Thyroid gland (tissue), 4 donors: Measurements from ENCODE around the gene KLHDC10. TPM values are rescaled to one million over a fixed set of nuclear protein-coding genes. Genes with fewer than 3 reads are reported as not detected.

ENCODE experiments used
- DNase-seq, 2 donors: peaks; one replicate each; pipeline ENCODE4 v3.0.0-alpha.2; 2019
- H3K27ac ChIP-seq, 3 donors: fragments of 200-600 bp; sonication (generic); 1 replicate in 2 of 3; 2 replicates in 1 of 3; pipeline ENCODE4 v1.5.1; 2016 to 2019; ENCODE audit warnings: mild to moderate bottlenecking in 1 of 3, moderate library complexity in 1 of 3
- H3K27me3 ChIP-seq: fragments of 200-600 bp; sonication (generic); one replicate; pipeline ENCODE4 v1.5.1; 2019
- H3K36me3 ChIP-seq, 2 donors: fragments of 200-600 bp; sonication (generic); one replicate each; pipeline ENCODE4 v1.5.1; 2016 to 2019
- H3K4me1 ChIP-seq, 2 donors: fragments of 200-600 bp; sonication (generic); one replicate each; pipeline ENCODE4 v1.5.1; 2017 to 2019
- H3K4me3 ChIP-seq, 3 donors: fragments of 200-600 bp; sonication (generic); replicated peaks in 1 of 3; 1 replicate in 2 of 3; 2 replicates in 1 of 3; pipeline ENCODE4 v1.5.1; 2016; ENCODE audit warnings: mild to moderate bottlenecking in 1 of 3
- H3K9me3 ChIP-seq: fragments of 200-600 bp; sonication (generic); one replicate; pipeline ENCODE4 v1.5.1; 2017
- POLR2A ChIP-seq, 2 donors: fragments of 450-650 bp; IDR thresholded peaks; one replicate each; pipeline ENCODE4 v1.6.1; 2017; ENCODE audit warnings: antibody characterized with exemption in 2 of 2, mild to moderate bottlenecking in 2 of 2, moderate library complexity in 1 of 2
- whole genome bisulfite sequencing, 2 donors: methylation state at CpG; one replicate each; pipeline ENCODE4 v1.1.5; 2017; 5-methylcytosine and 5-hydroxymethylcytosine counted together
- intact Hi-C: fragments of 100-400 bp; cut with DNase I; formaldehyde crosslinking; loops from one replicate; pipeline ENCODE4 v1.15.1; 2023
- total RNA-seq, 4 donors: library from RNA; depleted of rRNA; stranded (reverse); fragments of >200 nt; gene quantifications; one replicate each; pipeline ENCODE4 v1.2.3, GENCODE V29; 2016
- TF ChIP-seq, protein P1 (sequence below), 6 experiments: fragments of 200-600 bp in 3 of 6; fragments of 450-650 bp in 3 of 6; sonication (generic) in 3 of 6; IDR thresholded peaks; one replicate each; pipeline ENCODE4 v1.5.1; 2016 to 2019; ENCODE audit warnings: antibody characterized with exemption in 6 of 6, mild to moderate bottlenecking in 2 of 6, inconsistent platforms in 1 of 6, moderate library complexity in 1 of 6

Gene KLHDC10
- total RNA-seq, 4 donors from 2014 or later = 27.4 to 41.6 (median 30.8) TPM

DNA sequence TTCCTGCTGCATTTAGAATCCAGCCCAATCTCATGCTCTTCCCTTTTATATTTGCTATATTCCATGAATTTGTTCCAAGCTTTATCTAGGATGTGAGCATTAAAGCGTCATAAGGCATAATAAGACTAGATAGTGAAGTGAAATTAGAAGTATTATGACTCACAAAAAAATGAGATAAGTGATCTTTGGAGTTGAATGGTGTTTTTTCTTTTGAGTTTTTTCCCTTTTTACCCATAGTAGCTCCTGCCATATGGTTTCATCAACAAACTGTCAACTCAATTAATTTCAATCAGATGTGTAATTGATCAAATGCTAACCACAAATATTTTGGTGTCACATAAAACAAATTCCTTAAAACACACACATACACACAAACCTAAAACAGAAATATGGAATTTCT lies 17.0 kb downstream of the KLHDC10 start:
- no peaks in the 10 kb centered on the region for H3K27me3 ChIP-seq

DNA sequence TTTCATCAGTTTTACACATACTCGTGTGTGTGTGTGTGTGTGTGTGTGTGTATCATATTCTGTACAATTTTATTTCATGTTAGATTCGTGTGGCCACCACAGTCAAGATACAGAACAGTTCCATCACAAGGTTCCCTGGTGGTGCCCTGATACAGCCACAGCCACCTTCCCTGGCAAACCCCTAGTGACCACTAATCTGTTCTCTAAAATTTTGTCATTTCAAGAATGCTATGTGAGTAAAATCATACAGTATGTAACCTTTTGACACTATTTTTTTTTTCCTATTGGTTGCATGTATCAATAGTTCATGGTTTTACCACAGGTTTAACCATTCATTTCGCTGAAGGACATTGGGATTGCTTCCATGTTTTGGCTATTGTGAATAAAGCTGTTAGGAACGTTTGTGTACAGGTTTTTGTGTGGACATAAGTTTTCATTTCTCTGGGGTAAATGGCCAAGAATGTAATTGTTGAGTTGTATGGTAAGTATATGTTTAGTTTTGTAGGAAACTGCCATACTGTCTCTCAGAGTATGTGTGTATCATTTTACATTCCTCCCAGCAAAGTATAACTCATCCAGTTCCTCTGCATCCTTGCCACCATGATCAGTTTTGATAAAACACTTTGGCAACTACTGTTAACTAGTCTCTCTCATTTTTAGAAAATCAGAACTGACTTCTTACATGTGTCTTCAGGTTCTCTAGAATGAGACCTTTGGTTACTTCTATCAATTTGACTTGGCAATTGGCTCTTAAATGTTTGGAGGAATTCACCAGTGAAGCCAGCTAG lies 20.6 kb downstream of the KLHDC10 start:
- WGBS, 2 donors = 81 to 85% methylated on average over 4 of the region's 4 CpGs

More for the DNA sequence above, 17.0 kb downstream of the KLHDC10 start:
- Histone ChIP-seq H3K36me3 (no peaks in the 10 kb centered on the region), H3K4me3 (no peak overlapping the region), H3K4me1 (peaks cover 0 to 7% of the 10 kb centered on the region in 2 donors), H3K9me3 (no peaks in the 10 kb centered on the region), H3K27ac (no peak overlapping the region)
- intact Hi-C loops = no loop called here
- 92 to 94% methylated on average over 1 of the region's 1 CpG for WGBS, 2 donors
- TF ChIP-seq, protein P1, sequence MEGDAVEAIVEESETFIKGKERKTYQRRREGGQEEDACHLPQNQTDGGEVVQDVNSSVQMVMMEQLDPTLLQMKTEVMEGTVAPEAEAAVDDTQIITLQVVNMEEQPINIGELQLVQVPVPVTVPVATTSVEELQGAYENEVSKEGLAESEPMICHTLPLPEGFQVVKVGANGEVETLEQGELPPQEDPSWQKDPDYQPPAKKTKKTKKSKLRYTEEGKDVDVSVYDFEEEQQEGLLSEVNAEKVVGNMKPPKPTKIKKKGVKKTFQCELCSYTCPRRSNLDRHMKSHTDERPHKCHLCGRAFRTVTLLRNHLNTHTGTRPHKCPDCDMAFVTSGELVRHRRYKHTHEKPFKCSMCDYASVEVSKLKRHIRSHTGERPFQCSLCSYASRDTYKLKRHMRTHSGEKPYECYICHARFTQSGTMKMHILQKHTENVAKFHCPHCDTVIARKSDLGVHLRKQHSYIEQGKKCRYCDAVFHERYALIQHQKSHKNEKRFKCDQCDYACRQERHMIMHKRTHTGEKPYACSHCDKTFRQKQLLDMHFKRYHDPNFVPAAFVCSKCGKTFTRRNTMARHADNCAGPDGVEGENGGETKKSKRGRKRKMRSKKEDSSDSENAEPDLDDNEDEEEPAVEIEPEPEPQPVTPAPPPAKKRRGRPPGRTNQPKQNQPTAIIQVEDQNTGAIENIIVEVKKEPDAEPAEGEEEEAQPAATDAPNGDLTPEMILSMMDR (IDR thresholded peaks at IDR 0.05) = no peak
- TF ChIP-seq POLR2A (IDR thresholded peaks at IDR 0.05) = no peak
- DNase-seq = no peak

DNA sequence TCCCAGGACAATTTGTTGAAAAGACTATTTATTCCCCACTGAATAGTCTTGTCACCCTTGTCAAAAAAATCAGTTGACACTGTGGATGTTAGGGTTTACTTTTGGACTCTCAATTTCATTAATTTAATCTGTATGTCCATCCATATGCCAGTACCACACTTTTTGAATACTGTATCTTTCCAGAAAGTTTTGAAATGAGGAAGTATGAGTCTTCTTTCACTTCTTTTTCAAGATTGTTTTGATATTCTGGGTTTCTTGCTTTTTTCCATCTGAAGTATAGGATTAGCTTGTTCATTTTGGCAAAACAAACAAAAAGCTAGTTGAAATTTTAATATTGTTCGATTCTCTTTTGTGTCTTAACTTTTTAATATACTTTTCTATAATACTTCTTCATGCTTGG lies 21.7 kb downstream of the KLHDC10 start:
- H3K27ac ChIP-seq = no peak overlapping the region
- 84 to 91% methylated on average over 1 of the region's 1 CpG for WGBS, 2 donors
- peaks cover 0 to 3% of the 10 kb centered on the region in 2 donors for H3K4me1 ChIP-seq
- H3K9me3 ChIP-seq = no peaks in the 10 kb centered on the region
- H3K4me3 ChIP-seq = no peak overlapping the region
- H3K36me3 ChIP-seq = no peaks in the 10 kb centered on the region
- no peak for DNase-seq
- H3K27me3 ChIP-seq = no peaks in the 10 kb centered on the region
- intact Hi-C loops = no loop called here
- TF ChIP-seq POLR2A (IDR thresholded peaks at IDR 0.05) = no peak
- TF ChIP-seq, protein P1 (IDR thresholded peaks at IDR 0.05) = no peak

More for the DNA sequence above, 20.6 kb downstream of the KLHDC10 start:
- no peaks in the 10 kb centered on the region for H3K27me3 ChIP-seq
- no peaks in the 10 kb centered on the region for H3K9me3 ChIP-seq
- H3K36me3 ChIP-seq = no peaks in the 10 kb centered on the region
- no peak overlapping the region for H3K4me3 ChIP-seq
- no peak for TF ChIP-seq POLR2A (IDR thresholded peaks at IDR 0.05)
- intact Hi-C loops = no loop called here
- H3K4me1 ChIP-seq = no peaks in the 10 kb centered on the region
- no peak overlapping the region for H3K27ac ChIP-seq
- no peak for DNase-seq

DNA sequence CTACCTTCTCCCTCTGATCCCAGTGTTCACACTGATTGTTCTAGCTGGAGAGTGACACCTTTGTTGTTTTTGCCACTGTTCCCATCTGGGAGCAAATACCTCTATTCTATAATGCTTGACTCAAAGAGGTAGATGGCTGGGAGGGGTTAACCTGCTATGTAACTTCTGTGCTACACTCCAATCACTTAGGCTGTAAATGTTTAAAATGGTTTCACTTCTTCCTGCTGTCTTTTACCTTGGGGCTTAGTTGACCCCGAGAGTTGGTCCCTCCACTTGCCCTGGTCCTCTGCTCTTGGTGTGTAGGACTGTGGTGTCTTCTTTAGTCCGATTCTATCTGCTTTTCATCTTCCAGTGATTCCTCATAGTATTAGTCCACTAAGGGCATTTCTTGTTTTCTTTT lies 22.3 kb downstream of the KLHDC10 start:
- Histone ChIP-seq H3K36me3 (no peaks in the 10 kb centered on the region), H3K27me3 (no peaks in the 10 kb centered on the region), H3K4me1 (peaks cover 0 to 3% of the 10 kb centered on the region in 2 donors), H3K9me3 (no peaks in the 10 kb centered on the region), H3K4me3 (no peak overlapping the region), H3K27ac (no peak overlapping the region)
- 91 to 97% methylated on average over 2 of the region's 2 CpGs for WGBS, 2 donors
- DNase-seq = no peak
- TF ChIP-seq, protein P1 (IDR thresholded peaks at IDR 0.05) = no peak
- no peak for TF ChIP-seq POLR2A (IDR thresholded peaks at IDR 0.05)
- intact Hi-C loops = no loop called here

DNA sequence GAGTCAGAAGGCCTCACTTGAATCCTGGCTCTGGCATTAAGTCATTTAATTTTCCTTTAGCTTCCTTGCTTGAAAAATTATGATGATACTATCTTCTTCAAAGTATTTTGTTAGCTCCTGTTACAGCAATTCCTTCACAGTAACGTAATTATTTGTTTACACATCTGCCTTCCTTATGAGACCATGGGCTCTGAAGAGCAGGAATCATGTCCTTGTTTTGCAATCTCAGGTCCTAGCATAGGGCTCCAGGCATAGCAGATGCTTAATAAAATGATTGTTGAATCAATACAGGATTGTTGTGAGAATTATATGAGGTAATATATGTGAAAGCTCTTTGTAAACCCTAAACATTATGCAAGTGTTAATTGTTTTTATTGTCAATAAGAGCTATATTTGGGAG lies 25.5 kb downstream of the KLHDC10 start:
- H3K9me3 ChIP-seq = no peaks in the 10 kb centered on the region
- peaks cover 0 to 3% of the 10 kb centered on the region in 2 donors for H3K4me1 ChIP-seq
- H3K36me3 ChIP-seq = no peaks in the 10 kb centered on the region
- H3K27ac ChIP-seq = no peak overlapping the region
- intact Hi-C loops = no loop called here
- TF ChIP-seq POLR2A (IDR thresholded peaks at IDR 0.05) = no peak
- TF ChIP-seq, protein P1 (IDR thresholded peaks at IDR 0.05) = no peak
- no peak for DNase-seq
- H3K27me3 ChIP-seq = no peaks in the 10 kb centered on the region
- 73% methylated on average over 1 of the region's 1 CpG for WGBS, 2 donors
- H3K4me3 ChIP-seq = no peak overlapping the region
